HG03571 (cell line): ENCODE measurements around the gene PDYN.

ENCODE experiments used
- ATAC-seq: cut with Tn5 transposase; IDR thresholded peaks from one replicate; pipeline ENCODE4 v1.9.1; 2021; ENCODE audit not compliant: unreplicated experiment

Gene PDYN

GRCh38 chr20:1995531-1996310 is 1.9 kb upstream of the PDYN start:
- ATAC-seq: no peak

- ATAC-seq: no peak
Observed at GRCh38 chr20:1994627-1995026, 769 bp upstream of the PDYN start.

GRCh38 chr20:1992359-1993110 is 1.3 kb downstream of the PDYN start:
- no peak for ATAC-seq

GRCh38 chr20:1987826-1988225 is 6.0 kb downstream of the PDYN start:
- no peak for ATAC-seq

- ATAC-seq: no peak
Observed at GRCh38 chr20:1983301-1983700, 10.6 kb downstream of the PDYN start.

GRCh38 chr20:1982686-1983085 is 11.2 kb downstream of the PDYN start:
- ATAC-seq: no peak

GRCh38 chr20:1979106-1979778 is 14.6 kb downstream of the PDYN start:
- ATAC-seq: no peak

GRCh38 chr20:1975291-1975690 is 18.6 kb downstream of the PDYN start:
- ATAC-seq: no peak

- no peak for ATAC-seq
Observed at GRCh38 chr20:1973601-1974440, 20.0 kb downstream of the PDYN start.

GRCh38 chr20:1971893-1972586 is 21.8 kb downstream of the PDYN start:
- ATAC-seq: no peak

- no peak for ATAC-seq
Observed at GRCh38 chr20:1968964-1969363, 24.9 kb downstream of the PDYN start.

- ATAC-seq: no peak
Observed at GRCh38 chr20:1965520-1966351, 28.1 kb downstream of the PDYN start.

- no peak for ATAC-seq
Observed at GRCh38 chr20:1964659-1965405, 29.0 kb downstream of the PDYN start.

GRCh38 chr20:1964061-1964460 is 29.8 kb downstream of the PDYN start:
- ATAC-seq: no peak

- no peak for ATAC-seq
Observed at GRCh38 chr20:1961374-1961773, 32.5 kb downstream of the PDYN start.

GRCh38 chr20:1959156-1959555 is 34.7 kb downstream of the PDYN start:
- ATAC-seq: no peak

- ATAC-seq: no peak
Observed at GRCh38 chr20:1958426-1958825, 35.4 kb downstream of the PDYN start.

- no peak for ATAC-seq
Observed at GRCh38 chr20:1955217-1955616, 38.6 kb downstream of the PDYN start.

GRCh38 chr20:1953621-1954020 is 40.2 kb downstream of the PDYN start:
- ATAC-seq: no peak
